Activated T-helper 1 cell treated with Interleukin-2 at 50 U/mL for 16 hours (primary cell): ENCODE results near the gene TMEM35B.
A peak's percentile ranks its signal among the peaks of the same experiment; 100 is the strongest.
"Not testable (repeated sequence)": the region's sequence is repeated elsewhere in the genome, so short reads cannot be mapped to it uniquely, and the experiment has no call there.

ENCODE experiments used
- DNase-seq: peaks from one replicate; pipeline ENCODE4 v3.0.0-alpha.2; 2020; ENCODE audit warnings: low read depth

Gene TMEM35B

GRCh38 chr1:34984793-34985608 lies at the start of gene TMEM35B:
Gene TMEM35B (minus strand): TSS chr1:34985347. CDS start chr1:34985305, 42 bp downstream.
- DNase-seq = peak; percentile 71

- no peak for DNase-seq
Observed at GRCh38 chr1:35033346-35033745, 48.2 kb upstream of the TMEM35B start.

- DNase-seq = no peak
Observed at GRCh38 chr1:35032384-35032739, 47.2 kb upstream of the TMEM35B start.

GRCh38 chr1:35030756-35031446 lies 45.8 kb upstream of the TMEM35B start:
- DNase-seq = peak; percentile 8

- DNase-seq = no peak
Observed at GRCh38 chr1:35030338-35030737, 45.2 kb upstream of the TMEM35B start.

GRCh38 chr1:35029761-35030160 lies 44.6 kb upstream of the TMEM35B start:
- no peak for DNase-seq

GRCh38 chr1:35016406-35016805 lies 31.3 kb upstream of the TMEM35B start:
- DNase-seq = no peak

GRCh38 chr1:35014486-35014885 lies 29.3 kb upstream of the TMEM35B start:
- DNase-seq = no peak

- DNase-seq = no peak
Observed at GRCh38 chr1:35005711-35006110, 20.6 kb upstream of the TMEM35B start.

GRCh38 chr1:35001743-35002142 lies 16.6 kb upstream of the TMEM35B start:
- no peak for DNase-seq

- no peak for DNase-seq
Observed at GRCh38 chr1:34994878-34995277, 9.7 kb upstream of the TMEM35B start.

- DNase-seq = no peak
Observed at GRCh38 chr1:34988581-34988980, 3.4 kb upstream of the TMEM35B start.

GRCh38 chr1:34988147-34988546 lies 3.0 kb upstream of the TMEM35B start:
- no peak for DNase-seq

GRCh38 chr1:34987018-34987417 lies 1.9 kb upstream of the TMEM35B start:
- no peak for DNase-seq

GRCh38 chr1:34985609-34985904 lies 410 bp upstream of the TMEM35B start:
- not testable (repeated sequence) for DNase-seq

GRCh38 chr1:34984435-34984792 lies 733 bp downstream of the TMEM35B start:
- DNase-seq = no peak

GRCh38 chr1:34983700-34984355 lies 1.3 kb downstream of the TMEM35B start:
- DNase-seq = no peak

GRCh38 chr1:34982820-34983376 lies 2.2 kb downstream of the TMEM35B start:
- DNase-seq = no peak

GRCh38 chr1:34980715-34981114 lies 4.4 kb downstream of the TMEM35B start:
- DNase-seq = no peak

- no peak for DNase-seq
Observed at GRCh38 chr1:34978921-34979320, 6.2 kb downstream of the TMEM35B start.

- no peak for DNase-seq
Observed at GRCh38 chr1:34977858-34978257, 7.3 kb downstream of the TMEM35B start.

GRCh38 chr1:34977210-34977471 lies 8.0 kb downstream of the TMEM35B start:
- DNase-seq = no peak
